Type B pancreatic cell (in vitro differentiated cells): Measurements from ENCODE around the gene CTSA. TPM values are rescaled to one million over a fixed set of nuclear protein-coding genes. Genes with fewer than 3 reads are reported as not detected.

ENCODE experiments used
- DNase-seq: peaks from one replicate; pipeline ENCODE4 v3.0.0; 2021; ENCODE audit warnings: mixed read lengths; ENCODE audit not compliant: unreplicated experiment; ENCODE audit errors: extremely low spot score
- H3K27ac Mint-ChIP-seq: 2 replicates; pipeline ENCODE4 v1.8.0; 2021; ENCODE audit warnings: mild to moderate bottlenecking, mixed read lengths
- H3K27me3 Mint-ChIP-seq: 2 replicates; pipeline ENCODE4 v1.8.0; 2021; ENCODE audit warnings: mixed read lengths
- H3K36me3 Mint-ChIP-seq: 2 replicates; pipeline ENCODE4 v1.8.0; 2021; ENCODE audit warnings: mixed read lengths
- H3K4me1 Mint-ChIP-seq: one replicate; pipeline ENCODE4 v1.8.0; 2021; ENCODE audit warnings: mixed read lengths; ENCODE audit not compliant: unreplicated experiment
- H3K4me3 Mint-ChIP-seq: 2 replicates; pipeline ENCODE4 v1.8.0; 2021; ENCODE audit warnings: mild to moderate bottlenecking, mixed read lengths
- H3K9me3 Mint-ChIP-seq: 2 replicates; pipeline ENCODE4 v1.8.0; 2021; ENCODE audit warnings: mixed read lengths
- total RNA-seq: library from RNA; stranded (reverse); gene quantifications from 2 replicates; pipeline ENCODE4 v1.2.1, GENCODE V29; 2021; ENCODE audit warnings: low replicate concordance
- TF ChIP-seq, protein P1 (sequence below): fragments of 200-600 bp; sonication (generic); conservative IDR thresholded peaks from 2 replicates; pipeline ENCODE4 v1.5.0; 2021; ENCODE audit warnings: antibody characterized with exemption, mild to moderate bottlenecking

CTSA gene
- total RNA-seq, 1 donor from 2014 or later = 142 TPM

DNA sequence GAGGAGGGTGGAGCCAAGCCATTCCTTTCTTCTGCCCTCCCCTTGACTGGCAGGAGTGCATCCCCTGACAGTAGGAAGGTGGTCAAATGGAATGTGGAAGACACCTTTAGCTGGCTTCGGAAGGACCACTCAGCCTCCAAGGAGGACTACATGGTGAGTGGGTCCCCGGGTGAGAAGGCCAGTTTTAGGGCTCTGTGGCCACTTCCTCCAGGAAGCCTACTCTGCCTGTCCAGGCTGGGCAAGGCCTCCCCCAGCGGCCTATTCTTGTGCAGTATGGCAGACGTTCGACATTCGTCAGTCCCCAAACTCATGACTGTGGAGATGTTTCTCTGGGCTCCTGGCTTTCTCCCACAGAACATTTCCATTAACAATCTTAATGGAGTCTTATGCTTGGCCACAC lies 52.5 kb downstream of the CTSA start:
- peaks cover 12% of the 10 kb centered on the region for H3K36me3 Mint-ChIP-seq
- H3K27me3 Mint-ChIP-seq = no peaks in the 10 kb centered on the region
- no peaks in the 10 kb centered on the region for H3K4me1 Mint-ChIP-seq
- H3K9me3 Mint-ChIP-seq = no peaks in the 10 kb centered on the region
- TF ChIP-seq, protein P1, sequence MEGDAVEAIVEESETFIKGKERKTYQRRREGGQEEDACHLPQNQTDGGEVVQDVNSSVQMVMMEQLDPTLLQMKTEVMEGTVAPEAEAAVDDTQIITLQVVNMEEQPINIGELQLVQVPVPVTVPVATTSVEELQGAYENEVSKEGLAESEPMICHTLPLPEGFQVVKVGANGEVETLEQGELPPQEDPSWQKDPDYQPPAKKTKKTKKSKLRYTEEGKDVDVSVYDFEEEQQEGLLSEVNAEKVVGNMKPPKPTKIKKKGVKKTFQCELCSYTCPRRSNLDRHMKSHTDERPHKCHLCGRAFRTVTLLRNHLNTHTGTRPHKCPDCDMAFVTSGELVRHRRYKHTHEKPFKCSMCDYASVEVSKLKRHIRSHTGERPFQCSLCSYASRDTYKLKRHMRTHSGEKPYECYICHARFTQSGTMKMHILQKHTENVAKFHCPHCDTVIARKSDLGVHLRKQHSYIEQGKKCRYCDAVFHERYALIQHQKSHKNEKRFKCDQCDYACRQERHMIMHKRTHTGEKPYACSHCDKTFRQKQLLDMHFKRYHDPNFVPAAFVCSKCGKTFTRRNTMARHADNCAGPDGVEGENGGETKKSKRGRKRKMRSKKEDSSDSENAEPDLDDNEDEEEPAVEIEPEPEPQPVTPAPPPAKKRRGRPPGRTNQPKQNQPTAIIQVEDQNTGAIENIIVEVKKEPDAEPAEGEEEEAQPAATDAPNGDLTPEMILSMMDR = no peak
- H3K27ac Mint-ChIP-seq = no peak overlapping the region
- DNase-seq = no peak
- H3K4me3 Mint-ChIP-seq = no peak overlapping the region

- Mint-ChIP-seq H3K4me1 (no peaks in the 10 kb centered on the region), H3K9me3 (no peaks in the 10 kb centered on the region), H3K4me3 (no peak overlapping the region), H3K36me3 (peaks cover 11% of the 10 kb centered on the region), H3K27me3 (no peaks in the 10 kb centered on the region), H3K27ac (no peak overlapping the region)
- no peak for DNase-seq
- TF ChIP-seq, protein P1 = no peak
Observed at GRCh38 chr20:45944151-45944964, 53.2 kb downstream of the CTSA start.

DNA sequence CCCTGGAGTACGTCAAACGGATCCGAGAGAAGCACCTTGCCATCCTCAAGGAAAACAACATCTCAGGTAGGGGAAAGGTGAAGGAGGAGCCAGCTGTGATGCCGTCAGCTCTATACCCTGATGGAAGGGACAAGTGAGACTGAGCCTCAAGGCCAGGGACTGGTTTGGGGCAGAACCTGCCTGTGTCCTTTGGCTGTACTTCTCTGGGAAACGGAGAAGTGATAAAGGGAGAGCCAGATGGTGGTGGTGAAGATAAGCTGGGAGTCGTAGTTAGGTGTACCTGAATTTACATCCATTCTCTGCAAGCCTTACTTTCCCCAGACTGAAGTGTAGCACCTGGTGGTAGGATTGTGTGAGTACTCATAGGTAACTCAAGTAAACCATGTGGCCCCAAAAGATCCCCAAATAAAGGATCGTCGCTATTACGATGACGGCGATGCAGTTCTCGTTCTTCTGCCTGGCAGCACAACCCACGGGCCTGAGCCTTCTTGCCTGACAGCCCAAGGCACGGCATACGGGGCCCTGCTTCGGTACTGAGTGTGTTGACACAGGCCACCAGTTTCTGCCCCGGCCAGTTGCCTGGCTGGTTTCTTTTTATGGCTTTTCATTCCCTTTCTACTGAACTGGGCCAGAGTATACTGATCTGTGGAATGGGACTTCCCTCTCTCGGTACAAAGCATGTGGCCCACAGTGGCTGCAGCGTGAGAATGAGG lies 54.0 kb downstream of the CTSA start:
- H3K27ac Mint-ChIP-seq = no peak overlapping the region

DNA sequence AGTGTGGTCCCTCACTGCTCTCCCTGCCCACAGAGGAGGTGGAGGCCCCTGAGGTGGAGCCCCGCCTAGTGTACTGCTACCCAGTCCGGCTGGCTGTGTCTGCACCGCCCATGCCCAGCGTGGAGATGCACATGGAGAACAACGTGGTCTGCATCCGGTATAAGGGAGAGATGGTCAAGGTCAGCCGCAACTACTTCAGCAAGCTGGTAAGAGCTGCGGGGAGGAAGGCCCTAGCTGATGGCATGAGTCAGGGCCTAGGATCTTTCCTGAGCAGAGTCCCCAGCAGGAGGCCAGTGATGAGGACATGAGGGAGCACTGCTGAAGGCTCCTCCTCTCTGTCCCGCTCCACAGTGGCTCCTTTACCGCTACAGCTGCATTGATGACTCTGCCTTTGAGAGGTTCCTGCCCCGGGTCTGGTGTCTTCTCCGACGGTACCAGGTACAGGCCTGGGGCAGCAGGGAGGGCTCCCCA lies 54.6 kb downstream of the CTSA start:
- TF ChIP-seq, protein P1 = no peak
- no peaks in the 10 kb centered on the region for H3K27me3 Mint-ChIP-seq
- no peak overlapping the region for H3K27ac Mint-ChIP-seq
- H3K4me1 Mint-ChIP-seq = no peaks in the 10 kb centered on the region
- no peak for DNase-seq
- no peaks in the 10 kb centered on the region for H3K9me3 Mint-ChIP-seq
- H3K4me3 Mint-ChIP-seq = no peak overlapping the region
- H3K36me3 Mint-ChIP-seq = peaks cover 5% of the 10 kb centered on the region

More for the DNA sequence above, 54.0 kb downstream of the CTSA start:
- H3K4me1 Mint-ChIP-seq = no peaks in the 10 kb centered on the region
- no peak overlapping the region for H3K4me3 Mint-ChIP-seq
- no peaks in the 10 kb centered on the region for H3K27me3 Mint-ChIP-seq
- TF ChIP-seq, protein P1 = no peak
- no peaks in the 10 kb centered on the region for H3K9me3 Mint-ChIP-seq
- no peak for DNase-seq
- peaks cover 5% of the 10 kb centered on the region for H3K36me3 Mint-ChIP-seq

GRCh38 chr20:45946149-45946970 lies 55.2 kb downstream of the CTSA start:
- Mint-ChIP-seq H3K4me3 (no peak overlapping the region), H3K36me3 (peaks cover 5% of the 10 kb centered on the region), H3K4me1 (no peaks in the 10 kb centered on the region), H3K27ac (no peak overlapping the region), H3K27me3 (no peaks in the 10 kb centered on the region), H3K9me3 (no peaks in the 10 kb centered on the region)
- DNase-seq = no peak
- TF ChIP-seq, protein P1 = no peak
